ENCODE results near the gene PAGE4. TPM values are rescaled to one million over a fixed set of nuclear protein-coding genes. Genes with fewer than 3 reads are reported as not detected.

PAGE4 gene
- total and polyA plus RNA-seq, 2 of the 13 experiments (the other 11 are each of a cell fraction or from before 2014, with no cell fraction given), result 1.1 TPM; not detected in 1

- TF ChIP-seq NR2F6 (IDR thresholded peaks at IDR 0.05) (peak; percentile 42; the same call in 1 of the 2 replicates), NR2F6 (CRISPR knock-in tag; IDR thresholded peaks at IDR 0.05) (no peak; the same call in 1 of the 2 replicates), PITX1 (CRISPR knock-in tag; IDR thresholded peaks at IDR 0.05) (peak; percentile 82; the same call in 1 of the 2 replicates), ZBTB39 (CRISPR knock-in tag; IDR thresholded peaks at IDR 0.05) (no peak; the same call in 1 of the 2 replicates), ZNF639 (CRISPR knock-in tag; conservative IDR thresholded peaks at IDR 0.05) (no peak), PAXIP1 (CRISPR knock-in tag; conservative IDR thresholded peaks at IDR 0.05) (peak; percentile 95), PRMT3 (CRISPR knock-in tag; IDR thresholded peaks at IDR 0.05; ENCODE audit: borderline replicate concordance, low read depth) (no peak), ZNF687 (CRISPR knock-in tag; IDR thresholded peaks at IDR 0.05) (no peak), GABPB1 (CRISPR knock-in tag; IDR thresholded peaks at IDR 0.05) (peak; percentile 47; the same call in 1 of the 2 replicates), RARA (CRISPR knock-in tag; IDR thresholded peaks at IDR 0.05) (peak; percentile 65; the same call in 1 of the 2 replicates), SALL2 (CRISPR knock-in tag; IDR thresholded peaks at IDR 0.05) (no peak), KDM6A (CRISPR knock-in tag; IDR thresholded peaks at IDR 0.05; ENCODE audit: low read depth) (peak; percentile 22; the same call in 1 of the 2 replicates)
- TF ChIP-seq, protein P1, sequence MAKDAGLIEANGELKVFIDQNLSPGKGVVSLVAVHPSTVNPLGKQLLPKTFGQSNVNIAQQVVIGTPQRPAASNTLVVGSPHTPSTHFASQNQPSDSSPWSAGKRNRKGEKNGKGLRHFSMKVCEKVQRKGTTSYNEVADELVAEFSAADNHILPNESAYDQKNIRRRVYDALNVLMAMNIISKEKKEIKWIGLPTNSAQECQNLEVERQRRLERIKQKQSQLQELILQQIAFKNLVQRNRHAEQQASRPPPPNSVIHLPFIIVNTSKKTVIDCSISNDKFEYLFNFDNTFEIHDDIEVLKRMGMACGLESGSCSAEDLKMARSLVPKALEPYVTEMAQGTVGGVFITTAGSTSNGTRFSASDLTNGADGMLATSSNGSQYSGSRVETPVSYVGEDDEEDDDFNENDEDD (CRISPR knock-in tag; IDR thresholded peaks at IDR 0.05; ENCODE audit: borderline replicate concordance), result no peak; the same call in 1 of the 2 replicates
- TF ChIP-seq, protein P2, sequence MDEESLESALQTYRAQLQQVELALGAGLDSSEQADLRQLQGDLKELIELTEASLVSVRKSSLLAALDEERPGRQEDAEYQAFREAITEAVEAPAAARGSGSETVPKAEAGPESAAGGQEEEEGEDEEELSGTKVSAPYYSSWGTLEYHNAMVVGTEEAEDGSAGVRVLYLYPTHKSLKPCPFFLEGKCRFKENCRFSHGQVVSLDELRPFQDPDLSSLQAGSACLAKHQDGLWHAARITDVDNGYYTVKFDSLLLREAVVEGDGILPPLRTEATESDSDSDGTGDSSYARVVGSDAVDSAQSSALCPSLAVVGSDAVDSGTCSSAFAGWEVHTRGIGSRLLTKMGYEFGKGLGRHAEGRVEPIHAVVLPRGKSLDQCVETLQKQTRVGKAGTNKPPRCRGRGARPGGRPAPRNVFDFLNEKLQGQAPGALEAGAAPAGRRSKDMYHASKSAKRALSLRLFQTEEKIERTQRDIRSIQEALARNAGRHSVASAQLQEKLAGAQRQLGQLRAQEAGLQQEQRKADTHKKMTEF (CRISPR knock-in tag; IDR thresholded peaks at IDR 0.05), result peak; percentile 56; the same call in 1 of the 2 replicates
These were observed 48.4 kb downstream of the PAGE4 start (continued) for GRCh38 chrX:49877397-49878101.
